GM12872 (cell line): ENCODE data around the gene SLC39A13.
A peak's percentile ranks its signal among the peaks of the same experiment; 100 is the strongest.

Experiments
- TF ChIP-seq, protein P1 (sequence below): IDR thresholded peaks from 3 replicates; pipeline ENCODE4 v1.5.1; 2011; ENCODE audit warnings: low read depth, mild to moderate bottlenecking, low read length, moderate library complexity; ENCODE audit not compliant: insufficient read depth

SLC39A13 gene

GRCh38 chr11:47437218-47437745 lies 28.9 kb downstream of the SLC39A13 start:
- TF ChIP-seq, protein P1, sequence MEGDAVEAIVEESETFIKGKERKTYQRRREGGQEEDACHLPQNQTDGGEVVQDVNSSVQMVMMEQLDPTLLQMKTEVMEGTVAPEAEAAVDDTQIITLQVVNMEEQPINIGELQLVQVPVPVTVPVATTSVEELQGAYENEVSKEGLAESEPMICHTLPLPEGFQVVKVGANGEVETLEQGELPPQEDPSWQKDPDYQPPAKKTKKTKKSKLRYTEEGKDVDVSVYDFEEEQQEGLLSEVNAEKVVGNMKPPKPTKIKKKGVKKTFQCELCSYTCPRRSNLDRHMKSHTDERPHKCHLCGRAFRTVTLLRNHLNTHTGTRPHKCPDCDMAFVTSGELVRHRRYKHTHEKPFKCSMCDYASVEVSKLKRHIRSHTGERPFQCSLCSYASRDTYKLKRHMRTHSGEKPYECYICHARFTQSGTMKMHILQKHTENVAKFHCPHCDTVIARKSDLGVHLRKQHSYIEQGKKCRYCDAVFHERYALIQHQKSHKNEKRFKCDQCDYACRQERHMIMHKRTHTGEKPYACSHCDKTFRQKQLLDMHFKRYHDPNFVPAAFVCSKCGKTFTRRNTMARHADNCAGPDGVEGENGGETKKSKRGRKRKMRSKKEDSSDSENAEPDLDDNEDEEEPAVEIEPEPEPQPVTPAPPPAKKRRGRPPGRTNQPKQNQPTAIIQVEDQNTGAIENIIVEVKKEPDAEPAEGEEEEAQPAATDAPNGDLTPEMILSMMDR = no peak

DNA sequence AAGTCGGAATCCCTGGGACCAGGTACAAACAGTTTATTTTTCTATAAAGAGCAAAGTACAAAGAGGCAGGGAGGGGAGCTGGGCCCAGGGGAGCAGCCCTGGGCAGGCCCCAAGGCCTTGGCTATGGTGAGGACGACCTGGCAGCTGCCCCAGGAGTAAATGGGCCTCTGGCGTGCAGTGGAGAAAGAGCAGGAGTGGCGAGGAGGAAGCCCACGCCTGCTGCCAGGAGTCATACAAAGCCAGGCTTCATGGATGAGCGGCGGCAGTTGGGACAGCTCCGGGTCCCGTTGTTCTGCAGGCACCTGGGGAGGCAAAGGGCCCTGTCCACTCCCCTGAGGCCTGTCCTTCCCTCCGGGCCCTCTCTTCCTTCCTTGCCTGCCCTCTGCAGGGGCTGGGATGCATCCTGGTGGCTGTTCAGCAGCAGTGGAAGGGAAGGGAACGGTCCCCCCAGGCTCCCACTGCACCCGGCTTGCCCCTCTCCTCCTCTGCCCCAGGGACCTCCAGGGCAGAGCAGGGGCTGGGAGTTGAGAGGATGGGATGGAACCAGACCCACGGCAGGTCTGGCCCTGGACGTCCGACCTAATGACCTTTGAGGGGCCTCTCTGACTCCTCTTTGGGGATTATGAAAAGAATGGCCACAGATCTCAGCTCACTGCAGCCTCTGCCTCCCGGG lies 29.5 kb downstream of the SLC39A13 start:
- TF ChIP-seq, protein P1 = no peak

- TF ChIP-seq, protein P1 = no peak
Observed at GRCh38 chr11:47438721-47439120, 30.3 kb downstream of the SLC39A13 start.

GRCh38 chr11:47440054-47440476 lies 31.7 kb downstream of the SLC39A13 start:
- TF ChIP-seq, protein P1 = no peak

- TF ChIP-seq, protein P1 = no peak
Observed at GRCh38 chr11:47441421-47441820, 33.0 kb downstream of the SLC39A13 start.

- TF ChIP-seq, protein P1 = no peak
Observed at GRCh38 chr11:47442514-47442913, 34.1 kb downstream of the SLC39A13 start.

DNA sequence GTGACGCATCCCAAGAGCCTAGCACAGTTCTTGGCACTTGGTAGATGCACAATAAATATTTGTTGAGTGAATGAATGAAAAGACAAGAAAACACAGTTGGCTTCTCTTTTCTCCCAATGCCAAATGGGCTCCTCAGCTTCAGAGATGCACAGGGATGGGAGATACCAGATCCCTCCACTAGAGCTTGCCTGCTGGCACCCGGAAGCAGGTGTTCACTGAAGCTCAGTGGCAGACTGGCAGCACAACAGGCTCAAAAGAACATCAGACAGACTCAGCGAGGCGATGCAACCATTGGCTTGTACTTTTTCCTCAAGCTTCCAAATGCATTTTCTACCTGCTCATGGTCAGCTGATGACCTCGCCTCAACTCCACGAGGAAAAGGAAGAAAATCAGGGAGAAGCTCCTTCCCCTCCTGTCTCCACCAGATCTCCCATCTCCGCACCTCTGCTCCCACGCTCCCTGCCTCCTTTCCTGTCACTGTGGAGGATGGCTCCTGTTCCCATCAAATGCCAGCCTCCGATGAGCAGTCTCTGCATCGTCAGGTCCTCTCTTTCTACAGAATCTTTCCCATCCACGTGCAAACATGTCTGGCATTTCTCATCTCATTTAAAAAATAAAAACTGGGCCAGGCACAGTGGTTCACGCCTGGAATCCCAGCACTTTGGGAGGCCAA lies 34.8 kb downstream of the SLC39A13 start:
- TF ChIP-seq, protein P1 = peak; percentile 36; the same call in 2 of the 3 replicates
